ENCODE data around the gene IQGAP3.

IQGAP3 gene

GRCh38 chr1:156586892-156587477, 14.6 kb upstream of the IQGAP3 start:
- no peak for DNase-seq (ENCODE audit: low spot score)
- TF ChIP-seq CTCF (IDR thresholded peaks at IDR 0.05) = no peak
- no peak overlapping the region for H3K27ac ChIP-seq
- no peak overlapping the region for H3K4me3 ChIP-seq

GRCh38 chr1:156586323-156586722, 14.0 kb upstream of the IQGAP3 start:
- no peak for TF ChIP-seq CTCF (IDR thresholded peaks at IDR 0.05)

GRCh38 chr1:156584813-156585212, 12.4 kb upstream of the IQGAP3 start:
- H3K4me3 ChIP-seq = no peak overlapping the region
- TF ChIP-seq CTCF (IDR thresholded peaks at IDR 0.05) = no peak
- no peak for DNase-seq (ENCODE audit: low spot score)
- no peak overlapping the region for H3K27ac ChIP-seq

More at GRCh38 chr1:156586323-156586722, 14.0 kb upstream of the IQGAP3 start:
- DNase-seq (ENCODE audit: low spot score) = no peak
- Histone ChIP-seq H3K27ac (no peak overlapping the region), H3K4me3 (no peak overlapping the region)

- TF ChIP-seq CTCF (IDR thresholded peaks at IDR 0.05) = peak; percentile 92
- DNase-seq (ENCODE audit: low spot score) = no peak
- no peak overlapping the region for H3K4me3 ChIP-seq
- H3K27ac ChIP-seq = no peak overlapping the region
These were observed 11.7 kb upstream of the IQGAP3 start for GRCh38 chr1:156583821-156584622.

GRCh38 chr1:156582388-156583017, 10.1 kb upstream of the IQGAP3 start:
- no peak for DNase-seq (ENCODE audit: low spot score)
- no peak overlapping the region for H3K27ac ChIP-seq
- H3K4me3 ChIP-seq = no peak overlapping the region
- no peak for TF ChIP-seq CTCF (IDR thresholded peaks at IDR 0.05)

GRCh38 chr1:156581661-156582387, 9.5 kb upstream of the IQGAP3 start:
- Histone ChIP-seq H3K27ac (no peak overlapping the region), H3K4me3 (no peak overlapping the region)
- no peak for DNase-seq (ENCODE audit: low spot score)

More at GRCh38 chr1:156581661-156582387, 9.5 kb upstream of the IQGAP3 start:
- no peak for TF ChIP-seq CTCF (IDR thresholded peaks at IDR 0.05)

Data from coronary artery (tissue), 2 donors.